ENCODE results near the gene TM4SF18. TPM values are rescaled to one million over a fixed set of nuclear protein-coding genes. Genes with fewer than 3 reads are reported as not detected.

Gene TM4SF18
- total RNA-seq, 1 experiment from 2014 or later, result 10.4 TPM

- Histone ChIP-seq H3K4me1 (replicated peaks) (peaks cover 8% of the 10 kb centered on the region), H3K4me3 (no peak overlapping the region), H3K27ac (no peak overlapping the region)
These were observed 6.3 kb downstream of the TM4SF18 start for GRCh38 chr3:149327156-149327555.

GRCh38 chr3:149325581-149325980 lies 7.9 kb downstream of the TM4SF18 start:
- DNase-seq (ENCODE audit: low read depth in 1 of 2, low spot score in 2 of 2), result no peak
- Histone ChIP-seq H3K9me3 (replicated peaks) (no peaks in the 10 kb centered on the region), H3K27ac (no peak overlapping the region)

More at GRCh38 chr3:149327156-149327555, 6.3 kb downstream of the TM4SF18 start:
- H3K36me3 ChIP-seq, result no peaks in the 10 kb centered on the region
- DNase-seq (ENCODE audit: low read depth in 1 of 2, low spot score in 2 of 2), result no peak
- H3K9me3 ChIP-seq (replicated peaks), result no peaks in the 10 kb centered on the region
- H3K27me3 ChIP-seq (replicated peaks), result no peaks in the 10 kb centered on the region

GRCh38 chr3:149324332-149324731 lies 9.1 kb downstream of the TM4SF18 start:
- no peaks in the 10 kb centered on the region for H3K9me3 ChIP-seq (replicated peaks)
- DNase-seq (ENCODE audit: low read depth in 1 of 2, low spot score in 2 of 2), result no peak
- no peaks in the 10 kb centered on the region for H3K4me1 ChIP-seq (replicated peaks)
- no peak overlapping the region for H3K4me3 ChIP-seq
- H3K36me3 ChIP-seq, result no peaks in the 10 kb centered on the region
- no peak overlapping the region for H3K27ac ChIP-seq
- H3K27me3 ChIP-seq (replicated peaks), result no peaks in the 10 kb centered on the region

More at GRCh38 chr3:149325581-149325980, 7.9 kb downstream of the TM4SF18 start:
- Histone ChIP-seq H3K36me3 (no peaks in the 10 kb centered on the region), H3K4me3 (no peak overlapping the region), H3K4me1 (replicated peaks) (no peaks in the 10 kb centered on the region), H3K27me3 (replicated peaks) (no peaks in the 10 kb centered on the region)

GRCh38 chr3:149321640-149322039 lies 11.8 kb downstream of the TM4SF18 start:
- peaks cover 4% of the 10 kb centered on the region for H3K4me1 ChIP-seq (replicated peaks)
- no peaks in the 10 kb centered on the region for H3K27me3 ChIP-seq (replicated peaks)
- H3K4me3 ChIP-seq, result no peak overlapping the region
- no peak for DNase-seq (ENCODE audit: low read depth in 1 of 2, low spot score in 2 of 2)
- no peaks in the 10 kb centered on the region for H3K9me3 ChIP-seq (replicated peaks)
- no peak overlapping the region for H3K27ac ChIP-seq
- H3K36me3 ChIP-seq, result no peaks in the 10 kb centered on the region

GRCh38 chr3:149321136-149321535 lies 12.3 kb downstream of the TM4SF18 start:
- H3K27me3 ChIP-seq (replicated peaks), result no peaks in the 10 kb centered on the region
- no peaks in the 10 kb centered on the region for H3K9me3 ChIP-seq (replicated peaks)
- peaks cover 9% of the 10 kb centered on the region for H3K4me1 ChIP-seq (replicated peaks)
- no peak overlapping the region for H3K4me3 ChIP-seq
- DNase-seq (ENCODE audit: low read depth in 1 of 2, low spot score in 2 of 2), result no peak
- H3K36me3 ChIP-seq, result no peaks in the 10 kb centered on the region
- no peak overlapping the region for H3K27ac ChIP-seq

GRCh38 chr3:149319750-149320149 lies 13.7 kb downstream of the TM4SF18 start:
- Histone ChIP-seq H3K27me3 (replicated peaks) (no peaks in the 10 kb centered on the region), H3K27ac (no peak overlapping the region), H3K4me3 (no peak overlapping the region), H3K4me1 (replicated peaks) (peaks cover 23% of the 10 kb centered on the region), H3K36me3 (no peaks in the 10 kb centered on the region), H3K9me3 (replicated peaks) (no peaks in the 10 kb centered on the region)
- no peak for DNase-seq (ENCODE audit: low read depth in 1 of 2, low spot score in 2 of 2)

GRCh38 chr3:149317072-149317471 lies 16.4 kb downstream of the TM4SF18 start:
- Histone ChIP-seq H3K27me3 (replicated peaks) (no peaks in the 10 kb centered on the region), H3K27ac (0 out of 2 replicates have a peak overlapping the region, but pooled peaks have one; percentile 90), H3K9me3 (replicated peaks) (no peaks in the 10 kb centered on the region), H3K36me3 (no peaks in the 10 kb centered on the region), H3K4me1 (replicated peaks) (peaks cover 26% of the 10 kb centered on the region), H3K4me3 (no peak overlapping the region)
- no peak for DNase-seq (ENCODE audit: low read depth in 1 of 2, low spot score in 2 of 2)

- Histone ChIP-seq H3K27me3 (replicated peaks) (no peaks in the 10 kb centered on the region), H3K36me3 (no peaks in the 10 kb centered on the region), H3K27ac (peak overlapping the region; percentile 90), H3K4me3 (no peak overlapping the region), H3K9me3 (replicated peaks) (no peaks in the 10 kb centered on the region), H3K4me1 (replicated peaks) (peaks cover 26% of the 10 kb centered on the region)
- no peak for DNase-seq (ENCODE audit: low read depth in 1 of 2, low spot score in 2 of 2)
These were observed 17.0 kb downstream of the TM4SF18 start for GRCh38 chr3:149316437-149316836.

GRCh38 chr3:149315694-149316093 lies 17.7 kb downstream of the TM4SF18 start:
- Histone ChIP-seq H3K27me3 (replicated peaks) (no peaks in the 10 kb centered on the region), H3K9me3 (replicated peaks) (no peaks in the 10 kb centered on the region), H3K36me3 (no peaks in the 10 kb centered on the region), H3K4me3 (no peak overlapping the region), H3K4me1 (replicated peaks) (peaks cover 26% of the 10 kb centered on the region), H3K27ac (peak overlapping the region; percentile 90)
- no peak for DNase-seq (ENCODE audit: low read depth in 1 of 2, low spot score in 2 of 2)

GRCh38 chr3:149314807-149315578 lies 18.4 kb downstream of the TM4SF18 start:
- Histone ChIP-seq H3K27me3 (replicated peaks) (no peaks in the 10 kb centered on the region), H3K9me3 (replicated peaks) (no peaks in the 10 kb centered on the region), H3K4me1 (replicated peaks) (peaks cover 30% of the 10 kb centered on the region), H3K36me3 (no peaks in the 10 kb centered on the region), H3K4me3 (no peak overlapping the region), H3K27ac (peak overlapping the region; percentile 90)
- peak in 1 of 2 experiments; percentile 68 for DNase-seq (ENCODE audit: low read depth in 1 of 2, low spot score in 2 of 2)

- Histone ChIP-seq H3K4me1 (replicated peaks) (peaks cover 30% of the 10 kb centered on the region), H3K27ac (no peak overlapping the region), H3K27me3 (replicated peaks) (no peaks in the 10 kb centered on the region), H3K4me3 (no peak overlapping the region), H3K9me3 (replicated peaks) (no peaks in the 10 kb centered on the region), H3K36me3 (no peaks in the 10 kb centered on the region)
- DNase-seq (ENCODE audit: low read depth in 1 of 2, low spot score in 2 of 2), result no peak
These were observed 19.9 kb downstream of the TM4SF18 start for GRCh38 chr3:149313542-149313941.

- H3K4me3 ChIP-seq, result no peak overlapping the region
- peaks cover 26% of the 10 kb centered on the region for H3K4me1 ChIP-seq (replicated peaks)
- H3K36me3 ChIP-seq, result no peaks in the 10 kb centered on the region
- H3K9me3 ChIP-seq (replicated peaks), result no peaks in the 10 kb centered on the region
- no peaks in the 10 kb centered on the region for H3K27me3 ChIP-seq (replicated peaks)
- no peak overlapping the region for H3K27ac ChIP-seq
- DNase-seq (ENCODE audit: low read depth in 1 of 2, low spot score in 2 of 2), result no peak
These were observed 22.5 kb downstream of the TM4SF18 start for GRCh38 chr3:149310796-149311534.

- Histone ChIP-seq H3K36me3 (no peaks in the 10 kb centered on the region), H3K4me3 (no peak overlapping the region), H3K9me3 (replicated peaks) (no peaks in the 10 kb centered on the region), H3K27ac (no peak overlapping the region), H3K4me1 (replicated peaks) (peaks cover 11% of the 10 kb centered on the region), H3K27me3 (replicated peaks) (no peaks in the 10 kb centered on the region)
- no peak for DNase-seq (ENCODE audit: low read depth in 1 of 2, low spot score in 2 of 2)
These were observed 26.0 kb downstream of the TM4SF18 start for GRCh38 chr3:149307435-149307783.

GRCh38 chr3:149306751-149307434 lies 26.5 kb downstream of the TM4SF18 start:
- no peaks in the 10 kb centered on the region for H3K27me3 ChIP-seq (replicated peaks)
- no peak overlapping the region for H3K4me3 ChIP-seq
- peaks cover 11% of the 10 kb centered on the region for H3K4me1 ChIP-seq (replicated peaks)
- no peak for DNase-seq (ENCODE audit: low read depth in 1 of 2, low spot score in 2 of 2)
- H3K27ac ChIP-seq, result no peak overlapping the region
- no peaks in the 10 kb centered on the region for H3K36me3 ChIP-seq
- H3K9me3 ChIP-seq (replicated peaks), result no peaks in the 10 kb centered on the region

Data from SJSA1 (cell line).